H9 (cell line): ENCODE data around the gene CES1. TPM values are rescaled to one million over a fixed set of nuclear protein-coding genes. Genes with fewer than 3 reads are reported as not detected.

Experiments
- DNase-seq: peaks from one replicate; pipeline ENCODE4 v3.0.0-alpha.2; 2017
- H2AFZ ChIP-seq: one replicate; pipeline ENCODE4 v1.6.1; 2013; ENCODE audit warnings: mild to moderate bottlenecking, low read length, control low read depth, moderate library complexity
- H2AK5ac ChIP-seq: 2 replicates; pipeline ENCODE4 v1.6.1; 2013; ENCODE audit warnings: low read length, control low read depth, mixed read lengths; ENCODE audit not compliant: insufficient read length
- H2BK120ac ChIP-seq: one replicate; pipeline ENCODE4 v1.6.1; 2013; ENCODE audit warnings: low read depth, mild to moderate bottlenecking, low read length, control low read depth, inconsistent platforms; ENCODE audit not compliant: poor library complexity, severe bottlenecking
- H2BK12ac ChIP-seq: 2 replicates; pipeline ENCODE4 v1.6.1; 2013; ENCODE audit warnings: low read length, control low read depth, mixed read lengths, low read depth; ENCODE audit not compliant: insufficient read length
- H2BK15ac ChIP-seq: 2 replicates; pipeline ENCODE4 v1.6.1; 2013; ENCODE audit warnings: low read depth, low read length, control low read depth
- H2BK20ac ChIP-seq: one replicate; pipeline ENCODE4 v1.6.1; 2013; ENCODE audit warnings: low read depth, mild to moderate bottlenecking, low read length, control low read depth, inconsistent platforms; ENCODE audit not compliant: poor library complexity, severe bottlenecking
- H2BK5ac ChIP-seq: 2 replicates; pipeline ENCODE4 v1.6.1; 2013; ENCODE audit warnings: low read length, control low read depth, mixed read lengths; ENCODE audit not compliant: insufficient read length
- H3K14ac ChIP-seq: 2 replicates; pipeline ENCODE4 v1.6.1; 2013; ENCODE audit warnings: low read length, control low read depth; ENCODE audit not compliant: insufficient read depth
- H3K18ac ChIP-seq: 2 replicates; pipeline ENCODE4 v1.6.1; 2013; ENCODE audit warnings: low read depth, mild to moderate bottlenecking, mixed read lengths, low read length, control low read depth; ENCODE audit not compliant: insufficient read length
- H3K23ac ChIP-seq: 2 replicates; pipeline ENCODE4 v1.6.1; 2013; ENCODE audit warnings: low read length, control low read depth, mixed read lengths, low read depth; ENCODE audit not compliant: insufficient read length
- H3K23me2 ChIP-seq: 2 replicates; pipeline ENCODE4 v1.6.1; 2013; ENCODE audit warnings: low read depth, mild to moderate bottlenecking, mixed read lengths, low read length, control low read depth; ENCODE audit not compliant: insufficient read length, poor library complexity, severe bottlenecking
- H3K27ac ChIP-seq: 2 replicates; pipeline ENCODE4 v1.5.1; 2013; ENCODE audit warnings: low read length, control low read depth, mixed read lengths, low read depth; ENCODE audit not compliant: insufficient read length
- H3K27me3 ChIP-seq: 2 replicates; pipeline ENCODE4 v1.6.1; 2013; ENCODE audit warnings: low read length, control low read depth, inconsistent platforms; ENCODE audit not compliant: insufficient read depth
- H3K4ac ChIP-seq: 2 replicates; pipeline ENCODE4 v1.6.1; 2013; ENCODE audit warnings: low read depth, mild to moderate bottlenecking, control low read depth, inconsistent platforms, low read length, moderate library complexity
- H3K4me1 ChIP-seq: 2 replicates; pipeline ENCODE4 v1.6.1; 2013; ENCODE audit warnings: low read length, control low read depth, inconsistent platforms; ENCODE audit not compliant: insufficient read depth
- H3K4me2 ChIP-seq: 2 replicates; pipeline ENCODE4 v1.6.1; 2013; ENCODE audit warnings: low read length, control low read depth, mixed read lengths; ENCODE audit not compliant: insufficient read length, insufficient read depth
- H3K56ac ChIP-seq: 2 replicates; pipeline ENCODE4 v1.6.1; 2013; ENCODE audit warnings: low read depth, mild to moderate bottlenecking, mixed read lengths, low read length, control low read depth; ENCODE audit not compliant: insufficient read length
- H3K79me1 ChIP-seq: 2 replicates; pipeline ENCODE4 v1.6.1; 2013; ENCODE audit warnings: low read depth, mild to moderate bottlenecking, moderate library complexity, low read length, control low read depth, inconsistent platforms; ENCODE audit not compliant: insufficient read depth, poor library complexity, severe bottlenecking
- H3K79me2 ChIP-seq: 2 replicates; pipeline ENCODE4 v1.6.1; 2013; ENCODE audit warnings: low read length, control low read depth, inconsistent platforms; ENCODE audit not compliant: insufficient read depth
- H3K9ac ChIP-seq: 2 replicates; pipeline ENCODE4 v1.6.1; 2013; ENCODE audit warnings: low read length, control low read depth, mixed read lengths; ENCODE audit not compliant: insufficient read length; ENCODE audit errors: extremely low read depth
- H3K9me3 ChIP-seq: one replicate; pipeline ENCODE4 v1.6.1; 2013; ENCODE audit warnings: low read depth, low read length, inconsistent platforms; ENCODE audit not compliant: control insufficient read depth
- H3T11ph ChIP-seq: one replicate; pipeline ENCODE4 v1.6.1; 2013; ENCODE audit warnings: mild to moderate bottlenecking, low read length, control low read depth, inconsistent platforms
- H4K20me1 ChIP-seq: one replicate; pipeline ENCODE4 v1.6.1; 2013; ENCODE audit not compliant: control insufficient read depth, insufficient read length, insufficient read depth
- H4K5ac ChIP-seq: 2 replicates; pipeline ENCODE4 v1.6.1; 2013; ENCODE audit warnings: low read depth, mild to moderate bottlenecking, mixed read lengths, low read length, control low read depth; ENCODE audit not compliant: insufficient read length
- H4K8ac ChIP-seq: replicated peaks from 2 replicates; pipeline ENCODE4 v1.6.1; 2013; ENCODE audit warnings: low read length, control low read depth, mixed read lengths, low read depth; ENCODE audit not compliant: insufficient read length
- H4K91ac ChIP-seq: 2 replicates; pipeline ENCODE4 v1.6.1; 2013; ENCODE audit warnings: low read depth, mild to moderate bottlenecking, moderate library complexity, mixed read lengths, low read length, control low read depth; ENCODE audit not compliant: insufficient read length
- H3K27ac Mint-ChIP-seq, 3 experiments: 2 replicates in 2 of 3; 3 replicates in 1 of 3; pipeline ENCODE4 v1.8.0; 2020 to 2021; ENCODE audit warnings: mixed read lengths in 3 of 3, mild to moderate bottlenecking in 1 of 3, moderate library complexity in 1 of 3
- H3K27me3 Mint-ChIP-seq: 2 replicates; pipeline ENCODE4 v1.8.0; 2021; ENCODE audit warnings: low read depth, mild to moderate bottlenecking, moderate library complexity, mixed read lengths
- H3K36me3 Mint-ChIP-seq, 3 experiments: 2 replicates in 2 of 3; 3 replicates in 1 of 3; pipeline ENCODE4 v1.8.0; 2020 to 2021; ENCODE audit warnings: low read depth in 3 of 3, mixed read lengths in 3 of 3; ENCODE audit not compliant: insufficient read depth in 1 of 3
- H3K4me1 Mint-ChIP-seq, 2 experiments: 2 replicates each; pipeline ENCODE4 v1.8.0; 2020; ENCODE audit warnings: mixed read lengths in 2 of 2
- H3K4me3 Mint-ChIP-seq, 2 experiments: 2 replicates in 1 of 2; 3 replicates in 1 of 2; pipeline ENCODE4 v1.8.0; 2020 to 2021; ENCODE audit warnings: mild to moderate bottlenecking in 2 of 2, mixed read lengths in 2 of 2, moderate library complexity in 1 of 2
- H3K9me3 Mint-ChIP-seq, 2 experiments: 2 replicates in 1 of 2; 3 replicates in 1 of 2; pipeline ENCODE4 v1.8.0; 2020; ENCODE audit warnings: mild to moderate bottlenecking in 2 of 2, mixed read lengths in 2 of 2, moderate library complexity in 1 of 2
- CTCF ChIP-seq: fragments of 200-600 bp; sonication (generic); conservative IDR thresholded peaks from 3 replicates; pipeline ENCODE4 v1.8.0; 2021; ENCODE audit warnings: antibody characterized with exemption, mild to moderate bottlenecking
- WGBS: extraction: QIAGEN DNeasy Blood & Tissue Kit; methylation state at CpG from one replicate; pipeline ENCODE4 v1.1.7; 2013; ENCODE audit warnings: missing lambda C conversion rate, low lambda C conversion rate, mixed read lengths; ENCODE audit not compliant: insufficient read length; ENCODE audit errors: extremely low coverage; 5-methylcytosine and 5-hydroxymethylcytosine counted together
- total RNA-seq: library from RNA; stranded (reverse); gene quantifications from 2 replicates; pipeline ENCODE4 v1.2.1, GENCODE V29; 2021

The CES1 gene
- total RNA-seq, 1 experiment from 2014 or later: not detected

- Histone ChIP-seq H2BK5ac (no peak overlapping the region), H2AK5ac (no peak overlapping the region), H4K5ac (no peak overlapping the region), H3T11ph (no peak overlapping the region), H3K56ac (no peak overlapping the region), H2BK120ac (no peak overlapping the region), H3K4me1 (no peaks in the 10 kb centered on the region), H3K4ac (no peak overlapping the region), H3K27ac (no peak overlapping the region), H2BK15ac (no peak overlapping the region), H4K8ac (no peak overlapping the region), H3K27me3 (no peaks in the 10 kb centered on the region), H2AFZ (no peak overlapping the region), H3K4me2 (no peak overlapping the region), H3K79me2 (no peaks in the 10 kb centered on the region), H3K9me3 (no peaks in the 10 kb centered on the region), H3K9ac (no peak overlapping the region), H3K23ac (no peak overlapping the region), H3K18ac (no peak overlapping the region), H2BK20ac (no peak overlapping the region), H3K79me1 (no peaks in the 10 kb centered on the region), H3K14ac (no peak overlapping the region), H4K91ac (no peak overlapping the region), H4K20me1 (no peaks in the 10 kb centered on the region), H3K23me2 (no peaks in the 10 kb centered on the region), H2BK12ac (no peak overlapping the region)
- no peak for TF ChIP-seq CTCF
- WGBS: no CpG with 5 or more reads among the region's 2 CpGs
- peaks cover 6% of the 10 kb centered on the region for H3K27me3 Mint-ChIP-seq
- peaks cover 0 to 11% of the 10 kb centered on the region in 2 experiments; a peak in 3 of 4 replicates for H3K4me1 Mint-ChIP-seq
- DNase-seq: no peak
- H3K36me3 Mint-ChIP-seq: no peaks in the 10 kb centered on the region
- no peak overlapping the region for H3K27ac Mint-ChIP-seq
- no peak overlapping the region for H3K4me3 Mint-ChIP-seq
- no peaks in the 10 kb centered on the region for H3K9me3 Mint-ChIP-seq
Observed at GRCh38 chr16:55839115-55839514, 6.2 kb upstream of the CES1 start.
